SKM-1 treated with dmso at 0.1 percent for 144 hours (cell line): ENCODE measurements around the gene C1QTNF1.

Source experiments
- DNase-seq: peaks from one replicate; lab custom pipeline; 2025; ENCODE audit not compliant: unreplicated experiment; lab: John Stamatoyannopoulos, UW

The C1QTNF1 gene

GRCh38 chr17:79077587-79077986 is 53.6 kb downstream of the C1QTNF1 start:
- no peak for DNase-seq

GRCh38 chr17:79078476-79079190 is 54.7 kb downstream of the C1QTNF1 start:
- no peak for DNase-seq

DNA sequence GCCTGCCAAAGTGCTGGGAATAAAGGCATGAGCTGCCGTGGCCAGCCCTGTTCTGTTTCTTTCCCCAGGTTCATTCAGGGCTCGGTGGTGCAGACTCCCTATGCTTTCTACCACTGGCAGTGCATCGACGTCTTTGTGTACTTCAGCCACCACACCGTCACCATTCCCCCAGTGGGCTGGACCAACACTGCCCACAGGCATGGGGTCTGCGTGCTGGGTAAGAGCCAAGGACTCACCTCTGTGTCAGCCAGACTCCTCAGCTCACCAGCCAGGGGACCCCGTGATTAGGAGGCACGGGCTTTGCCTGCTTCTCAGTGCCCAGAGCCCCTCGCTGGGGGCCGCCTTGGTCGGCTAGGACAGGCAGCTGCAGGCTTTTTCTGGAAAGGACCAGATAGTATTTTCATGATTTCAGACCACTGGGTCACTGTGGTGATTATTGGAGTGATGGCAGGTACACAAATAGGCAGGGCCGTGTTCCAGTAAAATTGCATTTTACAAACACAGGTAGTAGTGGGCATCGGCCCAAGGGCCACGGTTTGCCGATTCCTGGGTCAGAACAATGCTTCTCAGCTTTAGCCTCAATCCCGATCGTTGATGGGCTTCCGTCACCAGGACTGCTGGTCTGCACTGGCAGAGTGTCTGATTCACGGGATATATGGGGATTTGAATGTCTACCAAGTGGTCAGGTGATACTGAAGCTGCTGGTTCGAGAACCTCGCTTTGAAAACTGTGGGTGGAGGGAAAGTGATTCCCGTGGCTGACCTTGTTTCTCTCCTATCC is 55.6 kb downstream of the C1QTNF1 start:
- no peak for DNase-seq

DNA sequence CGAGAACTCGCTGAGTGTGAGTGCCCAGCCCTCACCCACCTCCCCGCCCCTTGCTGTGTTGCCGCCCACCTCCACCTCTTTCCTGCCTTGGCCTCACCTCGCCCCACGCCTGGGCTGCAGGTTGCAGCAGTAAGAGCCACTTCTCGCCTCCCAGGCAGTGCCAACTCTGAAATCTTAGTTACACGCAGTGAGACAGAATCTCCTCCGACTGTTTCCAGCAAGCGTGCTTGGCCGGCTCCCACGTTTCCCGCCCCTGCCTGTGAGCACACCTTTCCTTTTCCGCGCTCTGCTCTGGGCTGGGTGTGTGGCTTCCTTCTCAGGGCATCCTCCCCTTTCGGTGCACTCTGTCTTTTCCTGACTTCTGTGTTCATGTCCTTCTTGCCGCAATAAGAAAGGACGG is 56.4 kb downstream of the C1QTNF1 start:
- DNase-seq = no peak

DNA sequence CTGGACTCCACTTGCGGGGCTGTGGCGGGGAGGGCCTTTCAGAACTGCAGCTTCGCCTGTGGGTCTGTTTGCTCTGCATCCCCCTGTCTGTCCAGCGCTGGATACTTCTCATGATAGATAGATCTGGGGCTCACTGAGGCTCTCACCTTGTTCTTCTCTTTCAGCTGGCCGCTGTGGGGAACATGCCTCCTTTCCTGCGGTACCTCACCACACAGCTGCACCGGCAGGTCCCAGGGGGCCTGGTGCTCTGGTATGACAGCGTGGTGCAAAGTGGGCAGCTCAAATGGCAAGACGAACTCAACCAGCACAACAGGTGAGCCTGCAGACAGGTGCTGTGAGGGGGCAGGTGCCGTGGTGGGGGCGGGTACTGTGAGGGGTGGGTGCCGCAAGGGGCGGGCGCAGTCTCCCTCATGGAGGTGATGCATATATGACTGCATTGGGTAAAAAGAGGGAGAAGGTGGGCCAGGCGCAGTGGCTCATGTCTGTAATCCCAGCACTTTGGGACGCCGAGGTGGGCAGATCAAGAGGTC is 56.9 kb downstream of the C1QTNF1 start:
- no peak for DNase-seq

DNA sequence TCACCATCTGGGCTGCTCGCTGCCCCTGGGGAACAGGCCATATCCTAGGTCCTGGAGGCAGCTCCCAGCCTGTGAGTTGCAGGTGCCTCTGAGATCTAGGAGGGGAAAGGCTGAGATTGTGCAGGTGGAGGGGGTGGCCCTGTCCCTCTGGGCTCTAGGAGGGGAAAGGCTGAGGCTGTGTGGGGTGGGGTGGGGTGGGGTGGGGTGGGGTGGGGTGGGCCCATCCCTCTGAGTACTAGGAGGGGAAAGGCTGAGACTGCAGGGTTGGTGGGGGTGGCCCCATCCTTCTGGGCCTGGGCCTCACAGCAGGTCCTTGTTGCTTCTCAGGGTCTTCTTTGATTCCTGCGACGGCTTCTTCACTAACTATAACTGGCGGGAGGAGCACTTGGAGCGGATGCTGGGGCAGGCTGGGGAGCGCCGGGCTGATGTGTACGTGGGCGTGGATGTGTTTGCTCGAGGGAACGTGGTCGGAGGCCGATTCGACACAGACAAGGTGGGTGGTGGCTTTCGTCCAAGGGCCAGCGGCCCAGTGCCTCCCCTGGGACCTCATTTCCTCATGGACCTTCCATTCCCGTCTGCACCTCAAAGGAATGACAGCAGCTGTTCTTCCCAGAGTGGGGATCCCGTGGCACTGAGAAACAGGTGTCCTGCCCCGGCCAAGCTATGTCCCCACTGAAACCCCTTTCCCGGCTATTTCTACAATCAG is 57.8 kb downstream of the C1QTNF1 start:
- DNase-seq = no peak

DNA sequence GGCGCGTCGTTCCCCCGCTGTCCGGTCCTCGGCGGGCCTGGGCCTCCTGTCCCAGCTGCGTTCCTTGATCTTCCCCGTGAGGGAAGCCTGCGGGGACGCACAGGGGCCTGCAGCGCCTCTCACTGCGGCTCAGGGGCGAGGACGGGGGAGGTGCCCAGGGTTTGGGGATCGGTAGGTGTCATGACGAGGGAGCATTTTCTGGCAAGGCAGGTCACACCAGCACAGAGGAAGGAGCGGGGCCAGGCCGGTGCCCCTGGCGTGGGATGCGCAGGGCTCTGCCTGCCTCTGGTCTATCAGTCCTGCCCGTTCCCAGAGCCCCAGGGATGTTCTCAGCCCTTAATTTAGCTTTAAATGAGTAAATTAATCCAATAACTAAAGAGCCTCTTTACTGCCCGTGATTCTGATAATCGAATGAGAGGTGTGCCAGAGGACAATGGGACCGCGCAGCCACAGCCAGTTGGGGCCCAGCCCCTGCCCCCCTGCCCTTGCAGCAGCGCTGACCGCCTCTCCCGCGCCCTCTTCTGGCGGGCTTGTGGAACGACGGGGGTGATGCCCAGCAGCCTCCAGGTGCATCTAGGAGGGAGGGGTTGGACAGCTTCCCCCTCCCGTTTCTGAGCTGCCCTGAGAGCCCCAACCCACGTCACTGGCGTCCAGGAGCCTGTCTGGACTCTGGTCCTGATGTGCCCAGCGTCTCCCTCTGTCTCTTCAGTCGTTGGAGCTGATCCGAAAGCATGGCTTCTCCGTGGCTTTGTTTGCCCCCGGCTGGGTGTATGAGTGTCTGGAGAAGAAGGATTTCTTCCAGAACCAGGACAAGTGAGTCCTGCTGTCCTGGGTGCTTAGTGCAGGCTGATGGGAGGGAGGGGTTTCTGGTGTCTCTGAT is 58.6 kb downstream of the C1QTNF1 start:
- DNase-seq = peak; percentile 29

GRCh38 chr17:79083191-79083971 is 59.4 kb downstream of the C1QTNF1 start:
- no peak for DNase-seq

DNA sequence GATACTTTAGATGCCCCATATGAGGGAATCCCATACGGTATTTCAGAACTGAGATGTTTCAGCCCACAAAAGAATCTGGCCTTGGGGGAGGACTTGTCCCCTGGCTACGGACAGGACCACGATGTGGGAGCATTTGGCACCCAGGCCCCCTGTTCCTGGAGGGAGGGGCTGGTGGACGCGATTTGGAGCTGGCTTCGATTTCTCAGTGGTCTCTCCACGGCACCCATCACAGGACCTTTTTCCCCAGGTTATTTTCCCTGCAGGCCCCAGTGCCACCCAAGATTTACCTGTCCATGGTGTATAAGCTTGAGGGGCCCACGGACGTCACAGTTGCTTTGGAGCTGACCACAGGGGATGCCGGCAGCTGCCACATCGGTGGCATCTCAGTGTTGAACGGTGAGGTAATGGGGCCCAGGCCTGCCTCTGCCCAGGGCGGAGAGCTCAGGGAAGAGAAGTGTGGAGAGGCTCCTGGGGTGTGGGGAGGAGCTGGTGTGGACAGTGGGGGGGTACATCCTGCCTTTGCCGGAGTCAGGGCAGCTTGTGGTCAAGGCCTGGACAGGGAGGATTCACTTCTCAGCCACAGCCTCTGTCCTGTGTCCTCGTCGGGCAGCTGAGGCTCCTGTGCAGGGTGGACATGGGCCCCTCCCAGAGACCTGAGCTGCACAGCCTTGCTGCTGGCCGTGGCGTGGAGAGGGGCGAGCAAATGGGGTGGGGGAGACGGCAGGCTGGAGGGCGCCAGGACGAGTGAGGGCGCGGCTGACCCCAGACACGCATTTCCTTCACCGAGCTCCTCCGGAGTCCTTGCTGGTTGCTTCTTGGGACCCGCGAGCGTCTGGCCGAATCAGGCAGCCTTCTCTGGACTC is 60.6 kb downstream of the C1QTNF1 start:
- no peak for DNase-seq

- DNase-seq = no peak
Observed at GRCh38 chr17:79085154-79085920, 61.4 kb downstream of the C1QTNF1 start.

GRCh38 chr17:79085921-79086551 is 62.1 kb downstream of the C1QTNF1 start:
- DNase-seq = no peak

DNA sequence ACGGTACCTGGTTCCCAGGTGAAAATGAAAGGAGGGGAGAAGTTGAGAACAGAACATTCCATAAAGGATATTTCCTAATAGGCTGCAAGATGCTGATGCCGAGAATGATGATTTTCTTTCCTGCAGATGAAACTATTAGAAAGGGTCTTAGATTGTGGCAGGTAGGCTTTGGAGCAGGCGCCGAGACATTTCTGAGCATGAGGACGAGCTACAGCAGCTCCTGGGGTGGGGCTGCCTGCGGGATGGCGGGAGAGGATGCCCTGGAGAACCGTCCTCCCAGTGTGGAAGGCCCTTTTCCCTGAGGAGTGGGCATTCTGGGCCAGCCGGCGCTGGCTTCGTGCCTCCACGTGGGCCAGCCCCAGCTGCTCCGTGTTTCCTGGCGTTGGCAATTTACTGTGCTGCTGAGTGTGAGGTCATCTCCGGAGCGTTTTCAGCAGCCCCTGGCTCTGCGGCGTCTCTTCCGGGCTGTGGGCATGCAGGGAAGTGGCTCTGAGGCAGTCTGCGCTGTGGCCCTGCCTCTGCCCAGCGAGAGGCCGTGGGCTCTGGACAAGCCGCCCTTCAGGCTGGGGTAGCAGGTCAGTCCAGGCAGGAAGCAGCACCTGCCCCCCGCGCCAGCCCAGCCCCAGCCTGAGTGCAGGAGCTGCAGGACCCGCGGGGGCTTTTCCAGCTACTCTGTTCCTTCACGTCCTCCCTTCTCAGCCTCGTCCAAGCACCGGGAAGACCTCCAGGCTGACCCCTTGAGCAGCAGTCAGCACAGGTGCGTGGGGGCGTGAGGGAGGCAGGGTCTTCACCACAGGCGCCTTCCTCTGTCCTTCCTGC is 62.8 kb downstream of the C1QTNF1 start:
- no peak for DNase-seq

DNA sequence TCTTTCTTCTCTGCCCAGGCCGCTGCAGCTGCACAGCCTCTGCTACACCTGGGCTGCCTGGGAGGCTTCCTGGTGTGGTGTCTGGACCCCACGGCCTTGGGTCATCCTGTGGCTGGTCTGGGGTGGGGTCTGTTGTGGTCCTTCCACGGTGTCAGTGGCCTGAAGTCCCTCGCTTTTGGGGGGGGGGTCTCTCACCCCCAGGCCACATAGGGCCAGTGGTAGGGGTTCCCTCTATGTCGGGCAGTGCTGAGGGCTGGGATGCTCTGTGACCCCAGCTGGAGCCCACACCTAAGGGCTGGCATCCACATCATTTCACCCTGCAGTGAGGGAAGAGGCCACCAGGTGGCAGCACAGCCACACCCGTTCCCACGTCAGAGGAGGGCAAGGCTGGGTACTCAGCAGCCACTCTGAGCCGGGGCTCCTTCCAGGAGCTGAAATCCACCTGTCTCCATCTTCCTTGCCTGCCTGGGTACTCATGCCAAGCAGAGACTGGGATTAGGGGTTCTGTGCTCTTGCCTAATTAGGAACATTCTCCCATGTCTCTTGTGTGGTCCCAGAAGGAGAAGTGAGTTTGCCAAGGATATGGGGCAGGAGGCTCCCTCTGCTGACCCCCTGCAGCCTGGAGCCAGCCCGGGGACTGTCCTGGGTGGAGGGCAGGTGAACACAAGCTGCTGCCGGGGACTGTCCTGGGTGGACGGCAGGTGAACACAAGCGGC is 63.6 kb downstream of the C1QTNF1 start:
- peak; percentile 22 for DNase-seq

GRCh38 chr17:79088247-79088996 is 64.5 kb downstream of the C1QTNF1 start:
- DNase-seq = no peak

DNA sequence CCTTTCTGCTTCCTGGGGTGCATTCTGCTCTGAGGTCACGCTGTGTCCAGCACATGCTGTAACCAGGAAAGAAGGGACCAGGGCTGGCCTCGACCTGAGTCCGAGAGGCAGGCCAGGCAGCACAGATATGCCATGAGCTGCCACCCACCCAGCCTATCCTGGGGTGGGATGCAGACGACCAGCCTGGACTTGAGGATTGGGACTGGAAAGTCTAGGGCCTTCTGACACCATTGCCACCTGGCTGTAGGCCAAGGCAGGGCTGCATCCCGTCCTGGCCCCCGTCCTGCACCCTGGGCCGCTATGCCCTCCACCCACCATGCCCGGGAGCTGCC is 65.0 kb downstream of the C1QTNF1 start:
- DNase-seq = no peak
